Endodermal cell (in vitro differentiated cells): Measurements from ENCODE around the gene RBMS1. TPM values are rescaled to one million over a fixed set of nuclear protein-coding genes. Genes with fewer than 3 reads are reported as not detected.

Experiments
- DNase-seq: peaks from one replicate; pipeline ENCODE4 v3.0.0-alpha.2; 2017
- H3K27ac ChIP-seq: 2 replicates; pipeline ENCODE4 v1.5.1; 2013; ENCODE audit warnings: mild to moderate bottlenecking, low read depth, low read length, moderate library complexity
- H3K27me3 ChIP-seq: 2 replicates; pipeline ENCODE4 v1.6.1; 2013; ENCODE audit warnings: mild to moderate bottlenecking, low read length, moderate library complexity; ENCODE audit not compliant: insufficient read depth, control insufficient read depth, poor library complexity, severe bottlenecking
- H3K36me3 ChIP-seq: 2 replicates; pipeline ENCODE4 v1.7.0; 2013; ENCODE audit warnings: mild to moderate bottlenecking, low read length, moderate library complexity; ENCODE audit not compliant: control insufficient read depth, insufficient read depth
- H3K4me1 ChIP-seq: one replicate; pipeline ENCODE4 v1.7.0; 2013; ENCODE audit warnings: low read length; ENCODE audit not compliant: control insufficient read depth, insufficient read depth
- H3K4me3 ChIP-seq: 2 replicates; pipeline ENCODE4 v1.5.1; 2013; ENCODE audit warnings: mild to moderate bottlenecking, low read length, moderate library complexity
- H3K9ac ChIP-seq: 2 replicates; pipeline ENCODE4 v1.6.1; 2013; ENCODE audit warnings: mild to moderate bottlenecking, low read length, moderate library complexity; ENCODE audit not compliant: poor library complexity, severe bottlenecking; ENCODE audit errors: extremely low read depth
- H3K9me3 ChIP-seq: 2 replicates; pipeline ENCODE4 v1.6.1; 2013; ENCODE audit warnings: mild to moderate bottlenecking, low read length, moderate library complexity; ENCODE audit not compliant: control insufficient read depth
- H3K27ac Mint-ChIP-seq: 2 replicates; pipeline ENCODE4 v1.8.0; 2020; ENCODE audit warnings: mixed read lengths
- H3K27me3 Mint-ChIP-seq: 2 replicates; pipeline ENCODE4 v1.8.0; 2021; ENCODE audit warnings: mild to moderate bottlenecking, mixed read lengths; ENCODE audit not compliant: insufficient read depth
- H3K36me3 Mint-ChIP-seq: 2 replicates; pipeline ENCODE4 v1.8.0; 2020; ENCODE audit warnings: low read depth, mixed read lengths
- H3K4me1 Mint-ChIP-seq: 2 replicates; pipeline ENCODE4 v1.8.0; 2020; ENCODE audit warnings: mixed read lengths
- H3K4me3 Mint-ChIP-seq: 2 replicates; pipeline ENCODE4 v1.8.0; 2020; ENCODE audit warnings: mild to moderate bottlenecking, moderate library complexity, mixed read lengths
- H3K9me3 Mint-ChIP-seq: 2 replicates; pipeline ENCODE4 v1.8.0; 2020; ENCODE audit warnings: mild to moderate bottlenecking, mixed read lengths
- whole genome bisulfite sequencing, 2 experiments: methylation state at CpG; one replicate each; pipeline versions ENCODE4 v1.1.5 to v1.1.7; 2013; ENCODE audit warnings: missing lambda C conversion rate in 2 of 2, mixed read lengths in 1 of 2; ENCODE audit not compliant: insufficient coverage in 1 of 2, insufficient read length in 1 of 2; 5-methylcytosine and 5-hydroxymethylcytosine counted together
- total RNA-seq, 2 donors: library from RNA; stranded (reverse); fragmentation: NEBNext Ultra II Directional in 1 of 2; extraction: Animal tissue kit (Norgen Biotek cat#: 25700) in 1 of 2; gene quantifications; 2 replicates in 1 of 2; 3 replicates in 1 of 2; pipeline ENCODE4 v1.2.1, GENCODE V29; 2021
- TF ChIP-seq, protein P1 (sequence below): fragments of 200-600 bp; sonication (generic); conservative IDR thresholded peaks from 2 replicates; pipeline ENCODE4 v1.5.0; 2021; ENCODE audit warnings: antibody characterized with exemption, mild to moderate bottlenecking

RBMS1 gene
- total RNA-seq, 2 donors from 2014 or later, result 90.7 to 124 TPM

DNA sequence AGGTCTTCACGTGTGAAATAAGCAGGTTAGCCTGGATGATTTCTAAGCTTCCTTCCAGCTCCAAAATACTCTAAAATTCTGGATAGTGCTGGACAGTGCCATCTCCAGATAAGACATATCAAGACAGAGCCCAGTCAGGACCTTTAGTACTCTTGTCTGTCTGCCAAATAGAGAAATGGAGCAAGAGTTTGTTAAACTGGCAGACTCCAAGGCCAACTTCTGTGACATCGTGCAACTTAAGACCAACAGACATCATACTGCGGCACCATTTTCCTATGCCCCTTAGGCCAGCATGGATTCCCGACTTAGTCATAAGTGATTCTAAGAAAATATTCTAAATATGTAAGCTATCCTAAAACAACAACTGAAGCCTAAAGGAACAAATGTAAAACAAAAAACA is 118.6 kb downstream of the RBMS1 start:
- H3K4me3 Mint-ChIP-seq, result no peak overlapping the region
- Histone ChIP-seq H3K4me1 (peaks cover 32% of the 10 kb centered on the region), H3K36me3 (no peaks in the 10 kb centered on the region), H3K9ac (no peak overlapping the region), H3K27me3 (no peaks in the 10 kb centered on the region), H3K4me3 (no peak overlapping the region), H3K9me3 (no peaks in the 10 kb centered on the region), H3K27ac (no peak overlapping the region)
- DNase-seq, result no peak
- no peak overlapping the region for H3K27ac Mint-ChIP-seq
- H3K9me3 Mint-ChIP-seq, result no peaks in the 10 kb centered on the region
- no peaks in the 10 kb centered on the region for H3K27me3 Mint-ChIP-seq
- no peaks in the 10 kb centered on the region for H3K36me3 Mint-ChIP-seq
- H3K4me1 Mint-ChIP-seq, result peaks cover 73% of the 10 kb centered on the region
- TF ChIP-seq, protein P1, sequence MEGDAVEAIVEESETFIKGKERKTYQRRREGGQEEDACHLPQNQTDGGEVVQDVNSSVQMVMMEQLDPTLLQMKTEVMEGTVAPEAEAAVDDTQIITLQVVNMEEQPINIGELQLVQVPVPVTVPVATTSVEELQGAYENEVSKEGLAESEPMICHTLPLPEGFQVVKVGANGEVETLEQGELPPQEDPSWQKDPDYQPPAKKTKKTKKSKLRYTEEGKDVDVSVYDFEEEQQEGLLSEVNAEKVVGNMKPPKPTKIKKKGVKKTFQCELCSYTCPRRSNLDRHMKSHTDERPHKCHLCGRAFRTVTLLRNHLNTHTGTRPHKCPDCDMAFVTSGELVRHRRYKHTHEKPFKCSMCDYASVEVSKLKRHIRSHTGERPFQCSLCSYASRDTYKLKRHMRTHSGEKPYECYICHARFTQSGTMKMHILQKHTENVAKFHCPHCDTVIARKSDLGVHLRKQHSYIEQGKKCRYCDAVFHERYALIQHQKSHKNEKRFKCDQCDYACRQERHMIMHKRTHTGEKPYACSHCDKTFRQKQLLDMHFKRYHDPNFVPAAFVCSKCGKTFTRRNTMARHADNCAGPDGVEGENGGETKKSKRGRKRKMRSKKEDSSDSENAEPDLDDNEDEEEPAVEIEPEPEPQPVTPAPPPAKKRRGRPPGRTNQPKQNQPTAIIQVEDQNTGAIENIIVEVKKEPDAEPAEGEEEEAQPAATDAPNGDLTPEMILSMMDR, result no peak
- WGBS, 2 experiments, result 96 to 100% methylated on average over 1 to 3 of the region's 4 CpGs

DNA sequence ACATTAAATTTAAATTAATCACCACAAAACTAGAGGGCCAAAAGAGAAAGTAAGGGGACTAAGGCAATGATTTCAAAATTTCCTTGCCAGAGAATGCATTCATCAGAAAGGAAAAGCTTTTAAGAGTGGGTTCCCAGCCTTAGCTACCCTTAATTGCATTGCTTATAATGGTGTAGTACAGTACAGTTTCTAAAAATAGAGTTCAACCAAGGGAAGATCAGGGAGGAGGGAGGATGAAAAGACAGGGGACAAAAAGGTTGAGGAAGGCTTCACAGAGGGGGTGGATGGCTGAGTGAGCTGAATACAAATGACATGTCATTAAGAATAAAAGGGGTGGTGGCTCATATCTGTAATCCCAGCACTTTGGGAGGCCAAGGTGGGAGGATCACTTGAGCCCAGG is 119.9 kb downstream of the RBMS1 start:
- Mint-ChIP-seq H3K36me3 (no peaks in the 10 kb centered on the region), H3K9me3 (no peaks in the 10 kb centered on the region), H3K27ac (peak overlapping the region; percentile 34), H3K4me1 (peaks cover 78% of the 10 kb centered on the region), H3K27me3 (no peaks in the 10 kb centered on the region), H3K4me3 (no peak overlapping the region)
- no peaks in the 10 kb centered on the region for H3K36me3 ChIP-seq
- H3K27ac ChIP-seq, result no peak overlapping the region
- H3K4me1 ChIP-seq, result peaks cover 38% of the 10 kb centered on the region
- TF ChIP-seq, protein P1, result no peak
- no peak overlapping the region for H3K9ac ChIP-seq
- H3K27me3 ChIP-seq, result no peaks in the 10 kb centered on the region
- H3K4me3 ChIP-seq, result no peak overlapping the region
- H3K9me3 ChIP-seq, result no peaks in the 10 kb centered on the region
- no peak for DNase-seq

DNA sequence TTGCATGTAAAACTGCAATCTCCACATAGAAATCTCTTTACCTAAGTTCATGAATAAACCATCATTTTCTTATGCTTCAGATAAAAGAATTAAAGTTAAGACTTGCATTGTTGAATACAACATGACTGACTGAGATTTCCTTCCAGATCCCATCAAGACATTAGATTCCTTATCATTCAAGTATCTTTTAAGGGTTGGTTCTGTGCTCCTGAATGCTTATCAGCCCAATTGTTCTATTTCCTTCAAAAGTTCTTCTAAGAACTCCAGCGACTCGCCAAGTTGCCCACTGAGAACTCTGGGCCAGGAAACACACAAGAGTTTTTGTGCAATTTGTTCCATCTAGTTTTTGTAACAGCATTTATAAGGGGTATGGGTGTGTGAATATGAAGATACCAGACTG is 120.3 kb downstream of the RBMS1 start:
- H3K9me3 ChIP-seq, result no peaks in the 10 kb centered on the region
- Mint-ChIP-seq H3K9me3 (no peaks in the 10 kb centered on the region), H3K4me3 (no peak overlapping the region), H3K36me3 (no peaks in the 10 kb centered on the region), H3K4me1 (peaks cover 78% of the 10 kb centered on the region), H3K27me3 (no peaks in the 10 kb centered on the region), H3K27ac (peak overlapping the region; percentile 34)
- no peaks in the 10 kb centered on the region for H3K36me3 ChIP-seq
- WGBS, 2 experiments, result 72% methylated on average over 2 of the region's 2 CpGs; no CpG with 5 or more reads in 1 of the 2 experiments
- no peaks in the 10 kb centered on the region for H3K27me3 ChIP-seq
- no peak for DNase-seq
- no peak overlapping the region for H3K27ac ChIP-seq
- no peak overlapping the region for H3K4me3 ChIP-seq
- H3K9ac ChIP-seq, result no peak overlapping the region
- peaks cover 38% of the 10 kb centered on the region for H3K4me1 ChIP-seq
- TF ChIP-seq, protein P1, result no peak
